Measurements from ENCODE around the gene FHOD1. TPM values are rescaled to one million over a fixed set of nuclear protein-coding genes. Genes with fewer than 3 reads are reported as not detected.

Gene FHOD1
- total and polyA plus RNA-seq, 2 of the 13 experiments (the other 11 are each of a cell fraction or from before 2014, with no cell fraction given): 20.0 to 20.8 TPM

- TF ChIP-seq ZBTB46 (CRISPR knock-in tag; IDR thresholded peaks at IDR 0.05; ENCODE audit: borderline replicate concordance) (no peak), NFKB2 (CRISPR knock-in tag; IDR thresholded peaks at IDR 0.05; ENCODE audit: borderline replicate concordance) (no peak), ZNF160 (CRISPR knock-in tag; IDR thresholded peaks at IDR 0.05) (no peak), TFAP4 (IDR thresholded peaks at IDR 0.05; ENCODE audit: borderline replicate concordance, low read depth) (no peak), GLI4 (CRISPR knock-in tag; IDR thresholded peaks at IDR 0.05; ENCODE audit: borderline replicate concordance) (no peak), ETV6 (CRISPR knock-in tag; conservative IDR thresholded peaks at IDR 0.05) (no peak), HNF1B (CRISPR knock-in tag; IDR thresholded peaks at IDR 0.05) (no peak), AGO1 (IDR thresholded peaks at IDR 0.05; ENCODE audit: low read depth, low read length, poor library complexity, severe bottlenecking) (peak; percentile 58), NR1H2 (CRISPR knock-in tag; IDR thresholded peaks at IDR 0.05; ENCODE audit: borderline replicate concordance, low read depth) (no peak), SATB2 (CRISPR knock-in tag; IDR thresholded peaks at IDR 0.05) (no peak), ZNF776 (CRISPR knock-in tag; IDR thresholded peaks at IDR 0.05) (no peak), HINFP (CRISPR knock-in tag; IDR thresholded peaks at IDR 0.05; ENCODE audit: low read depth) (no peak), RFX1 (IDR thresholded peaks at IDR 0.05) (no peak), ZNF772 (CRISPR knock-in tag; IDR thresholded peaks at IDR 0.05) (no peak), SYNCRIP (IDR thresholded peaks at IDR 0.05; ENCODE audit: insufficient read depth, low read depth, low read length) (no peak), ZNF460 (CRISPR knock-in tag; IDR thresholded peaks at IDR 0.05; ENCODE audit: borderline replicate concordance) (no peak), MTA1 (CRISPR knock-in tag; IDR thresholded peaks at IDR 0.05; ENCODE audit: borderline replicate concordance) (no peak), ZNF644 (CRISPR knock-in tag; IDR thresholded peaks at IDR 0.05; ENCODE audit: low read depth) (no peak), GRHL1 (CRISPR knock-in tag; conservative IDR thresholded peaks at IDR 0.05) (no peak), MXD4 (CRISPR knock-in tag; IDR thresholded peaks at IDR 0.05) (no peak), KLF15 (CRISPR knock-in tag; IDR thresholded peaks at IDR 0.05; ENCODE audit: borderline replicate concordance) (no peak), ZMYM2 (CRISPR knock-in tag; IDR thresholded peaks at IDR 0.05) (no peak), ZNF777 (CRISPR knock-in tag; IDR thresholded peaks at IDR 0.05) (no peak)
These were observed 37.0 kb downstream of the FHOD1 start (continued) for GRCh38 chr16:67210069-67210937.
